IPS-18a (cell line): Measurements from ENCODE around the gene ARIH1.
"Not testable (repeated sequence)": the region's sequence is repeated elsewhere in the genome, so short reads cannot be mapped to it uniquely, and the experiment has no call there.

Source experiments
- H3K27ac ChIP-seq: one replicate; pipeline ENCODE4 v1.5.1; 2013; ENCODE audit warnings: low read length
- H3K27me3 ChIP-seq: one replicate; pipeline ENCODE4 v1.6.1; 2013; ENCODE audit warnings: mild to moderate bottlenecking, low read length; ENCODE audit not compliant: control insufficient read depth, insufficient read depth
- H3K36me3 ChIP-seq: one replicate; pipeline ENCODE4 v1.6.1; 2013; ENCODE audit warnings: low read depth, low read length; ENCODE audit not compliant: control insufficient read depth
- H3K4me1 ChIP-seq: one replicate; pipeline ENCODE4 v1.6.1; 2013; ENCODE audit warnings: low read depth, low read length; ENCODE audit not compliant: control insufficient read depth
- H3K4me3 ChIP-seq: one replicate; pipeline ENCODE4 v1.5.1; 2013; ENCODE audit warnings: low read length
- H3K9ac ChIP-seq: one replicate; pipeline ENCODE4 v1.6.1; 2013; ENCODE audit warnings: mild to moderate bottlenecking, low read length, moderate library complexity
- H3K9me3 ChIP-seq: one replicate; pipeline ENCODE4 v1.6.1; 2013; ENCODE audit warnings: low read depth, low read length; ENCODE audit not compliant: control insufficient read depth

ARIH1 gene

GRCh38 chr15:72614810-72615532 lies 140.8 kb downstream of the ARIH1 start:
- H3K4me3 ChIP-seq = peak overlapping the region; percentile 11
- no peak overlapping the region for H3K27ac ChIP-seq
- no peaks in the 10 kb centered on the region for H3K9me3 ChIP-seq
- no peaks in the 10 kb centered on the region for H3K27me3 ChIP-seq
- peaks cover 16% of the 10 kb centered on the region for H3K4me1 ChIP-seq
- H3K9ac ChIP-seq = no peak overlapping the region
- H3K36me3 ChIP-seq = no peaks in the 10 kb centered on the region

GRCh38 chr15:72615533-72616233 lies 141.6 kb downstream of the ARIH1 start:
- not testable (repeated sequence) for H3K9ac ChIP-seq, H3K36me3 ChIP-seq, H3K27ac ChIP-seq, H3K27me3 ChIP-seq, H3K9me3 ChIP-seq
- Histone ChIP-seq H3K4me3 (peak overlapping the region; percentile 11), H3K4me1 (peaks cover 16% of the 10 kb centered on the region)

- Histone ChIP-seq H3K36me3 (no peaks in the 10 kb centered on the region), H3K27ac (no peak overlapping the region), H3K4me3 (no peak overlapping the region), H3K9ac (no peak overlapping the region), H3K9me3 (no peaks in the 10 kb centered on the region), H3K4me1 (peaks cover 16% of the 10 kb centered on the region), H3K27me3 (no peaks in the 10 kb centered on the region)
These were observed 142.5 kb downstream of the ARIH1 start for GRCh38 chr15:72616491-72617210.

GRCh38 chr15:72623854-72624253 lies 149.7 kb downstream of the ARIH1 start:
- not testable (repeated sequence) for H3K9me3 ChIP-seq, H3K4me3 ChIP-seq, H3K27me3 ChIP-seq, H3K9ac ChIP-seq, H3K36me3 ChIP-seq, H3K27ac ChIP-seq, H3K4me1 ChIP-seq

- H3K27ac ChIP-seq, H3K36me3 ChIP-seq, H3K9ac ChIP-seq, H3K27me3 ChIP-seq, H3K4me1 ChIP-seq, H3K4me3 ChIP-seq, H3K9me3 ChIP-seq: not testable (repeated sequence)
These were observed 152.0 kb downstream of the ARIH1 start for GRCh38 chr15:72626153-72626552.

- not testable (repeated sequence) for H3K9me3 ChIP-seq, H3K4me1 ChIP-seq, H3K36me3 ChIP-seq, H3K9ac ChIP-seq, H3K27ac ChIP-seq, H3K27me3 ChIP-seq, H3K4me3 ChIP-seq
These were observed 154.3 kb downstream of the ARIH1 start for GRCh38 chr15:72628249-72629067.

GRCh38 chr15:72629068-72629570 lies 155.0 kb downstream of the ARIH1 start:
- not testable (repeated sequence) for H3K9ac ChIP-seq, H3K4me3 ChIP-seq, H3K27ac ChIP-seq, H3K27me3 ChIP-seq, H3K36me3 ChIP-seq, H3K9me3 ChIP-seq, H3K4me1 ChIP-seq

- H3K27ac ChIP-seq, H3K36me3 ChIP-seq, H3K9me3 ChIP-seq, H3K4me3 ChIP-seq, H3K9ac ChIP-seq, H3K27me3 ChIP-seq, H3K4me1 ChIP-seq: not testable (repeated sequence)
These were observed 162.6 kb downstream of the ARIH1 start for GRCh38 chr15:72636519-72637282.

- not testable (repeated sequence) for H3K27ac ChIP-seq, H3K9me3 ChIP-seq, H3K36me3 ChIP-seq, H3K4me3 ChIP-seq, H3K27me3 ChIP-seq, H3K4me1 ChIP-seq, H3K9ac ChIP-seq
These were observed 165.8 kb downstream of the ARIH1 start for GRCh38 chr15:72639759-72640483.

GRCh38 chr15:72642271-72642670 lies 168.1 kb downstream of the ARIH1 start:
- H3K4me3 ChIP-seq = not testable (repeated sequence)

More at GRCh38 chr15:72642271-72642670, 168.1 kb downstream of the ARIH1 start:
- H3K27me3 ChIP-seq, H3K4me1 ChIP-seq, H3K9ac ChIP-seq, H3K36me3 ChIP-seq, H3K27ac ChIP-seq, H3K9me3 ChIP-seq: not testable (repeated sequence)
